Measurements from ENCODE around the gene HNF4A.

Gene HNF4A

DNA sequence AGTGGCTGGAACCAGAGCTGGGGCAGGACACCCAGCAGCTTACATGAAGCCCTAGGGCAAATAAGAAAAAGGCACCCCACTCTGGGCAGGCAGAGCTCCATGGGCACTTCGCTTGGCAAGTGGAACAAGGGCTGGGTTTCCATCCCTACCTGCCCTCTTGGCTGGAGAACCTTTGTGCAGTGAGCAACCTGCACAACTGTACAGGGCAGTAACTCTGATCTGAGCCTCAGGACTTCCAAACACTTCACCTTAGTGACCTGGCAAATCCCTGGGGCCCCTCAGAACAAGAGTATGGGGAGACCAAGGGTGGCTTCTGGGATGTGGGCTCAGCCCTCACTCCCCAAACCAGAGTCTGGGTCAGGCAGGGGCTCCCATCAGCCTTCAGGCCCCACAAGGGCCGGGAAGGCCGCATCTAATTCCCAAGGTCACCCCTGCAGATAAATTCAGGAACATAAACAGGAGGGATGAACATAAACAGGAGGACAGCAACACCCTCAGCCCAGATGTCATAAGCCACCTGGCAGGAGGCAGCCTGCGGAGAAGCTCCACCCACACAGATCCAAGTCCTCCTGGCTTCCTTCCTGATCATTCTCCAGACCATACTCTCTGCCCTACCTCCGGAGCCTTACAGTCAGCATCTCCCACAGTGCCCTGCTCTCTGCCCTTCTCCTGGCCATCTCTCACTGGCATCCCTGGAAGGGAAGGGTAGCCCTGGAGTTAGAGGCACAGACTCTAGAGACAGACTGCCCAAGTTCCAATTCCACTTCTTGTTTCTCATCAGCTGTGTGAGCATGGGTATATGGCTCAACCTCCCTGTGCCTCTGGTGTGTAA is 37.5 kb downstream of the HNF4A start:
- no peak for DNase-seq

DNA sequence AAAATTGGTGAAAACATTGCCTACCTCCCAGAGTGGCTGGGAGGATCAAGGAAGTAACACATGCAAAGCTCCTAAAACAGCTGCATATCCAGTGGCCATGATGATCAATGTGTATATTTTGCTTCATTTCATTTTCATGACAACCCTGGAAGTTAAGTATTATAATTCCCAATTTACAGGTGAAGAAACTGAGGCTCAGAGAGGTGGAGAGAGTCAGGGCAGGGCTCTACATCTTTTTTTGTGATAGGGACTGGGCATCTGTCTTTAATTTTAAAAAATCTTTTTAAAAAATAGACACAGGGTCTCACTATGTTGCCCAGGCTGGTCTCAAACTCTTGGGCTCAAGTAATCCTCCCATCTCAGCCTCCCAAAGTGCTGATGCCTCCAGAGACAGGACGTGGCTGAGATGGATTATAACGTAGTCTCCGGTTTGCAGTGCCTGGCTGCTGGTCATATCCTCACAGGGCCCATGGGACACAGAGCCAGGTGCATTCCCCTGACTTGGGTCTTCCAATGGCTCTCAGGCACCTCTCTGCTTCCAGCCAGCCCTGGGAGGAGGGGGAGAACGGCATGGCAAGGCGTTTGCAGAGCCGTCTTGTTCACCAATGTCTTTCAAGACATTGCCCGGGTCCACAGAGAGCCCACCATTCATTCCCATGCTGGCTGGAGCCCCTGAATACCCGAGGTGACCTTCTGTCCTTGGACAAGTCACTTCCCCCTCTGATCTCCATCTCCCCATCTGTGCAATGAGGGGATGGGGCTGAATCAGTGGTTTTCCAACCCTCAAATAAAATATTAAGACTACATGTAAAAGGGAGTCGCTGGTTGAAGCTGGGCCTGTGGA is 38.3 kb downstream of the HNF4A start:
- no peak for DNase-seq

DNA sequence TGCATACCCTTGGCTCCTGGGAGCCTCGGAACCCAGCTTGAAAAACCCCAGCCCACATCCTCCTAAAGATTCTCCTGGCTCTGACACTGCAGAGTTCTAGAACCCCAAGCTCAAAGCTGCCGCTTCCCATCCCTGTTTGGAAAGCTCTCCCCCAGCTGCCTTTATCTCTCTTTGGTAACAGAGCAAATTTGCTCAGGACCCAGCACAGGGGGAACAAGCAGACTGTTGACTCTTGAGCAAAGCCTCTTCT is 38.9 kb downstream of the HNF4A start:
- no peak for DNase-seq

DNA sequence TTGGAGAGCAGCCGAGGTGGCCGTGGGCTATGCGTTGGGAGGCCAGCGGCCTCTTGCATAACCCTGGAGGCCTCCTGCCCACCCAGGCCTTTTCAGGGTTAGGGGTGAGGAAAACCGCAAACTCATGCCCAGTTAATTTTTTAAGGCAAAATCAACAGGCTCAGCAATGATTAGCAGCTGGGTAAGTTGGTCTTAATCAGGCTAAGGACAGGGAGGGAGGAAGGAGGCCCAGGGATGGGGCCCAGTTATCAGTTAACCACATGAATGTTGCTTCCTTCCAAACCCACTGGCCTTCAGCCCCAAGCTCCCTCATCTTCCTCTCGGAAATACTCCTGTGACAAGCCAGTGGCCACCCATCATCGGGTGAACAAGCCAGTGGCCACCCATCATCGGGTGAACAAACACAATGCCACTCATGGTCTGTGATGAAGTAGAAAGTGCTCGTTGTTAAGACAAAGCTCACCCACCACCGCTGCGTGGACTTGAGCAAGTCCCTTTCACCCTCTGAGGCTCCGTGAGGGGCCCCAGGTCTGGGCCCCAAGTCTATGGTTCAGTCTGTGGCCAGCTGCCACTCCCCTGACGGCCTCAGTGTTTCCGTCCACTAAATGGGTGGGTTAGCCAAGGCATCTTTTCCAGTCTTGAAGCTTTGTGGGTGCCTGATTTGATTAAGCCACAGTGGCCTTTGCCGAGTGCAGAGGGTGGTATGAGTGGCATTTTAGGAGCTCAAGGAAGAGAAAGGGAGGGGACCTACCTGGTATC is 39.4 kb downstream of the HNF4A start:
- no peak for DNase-seq

DNA sequence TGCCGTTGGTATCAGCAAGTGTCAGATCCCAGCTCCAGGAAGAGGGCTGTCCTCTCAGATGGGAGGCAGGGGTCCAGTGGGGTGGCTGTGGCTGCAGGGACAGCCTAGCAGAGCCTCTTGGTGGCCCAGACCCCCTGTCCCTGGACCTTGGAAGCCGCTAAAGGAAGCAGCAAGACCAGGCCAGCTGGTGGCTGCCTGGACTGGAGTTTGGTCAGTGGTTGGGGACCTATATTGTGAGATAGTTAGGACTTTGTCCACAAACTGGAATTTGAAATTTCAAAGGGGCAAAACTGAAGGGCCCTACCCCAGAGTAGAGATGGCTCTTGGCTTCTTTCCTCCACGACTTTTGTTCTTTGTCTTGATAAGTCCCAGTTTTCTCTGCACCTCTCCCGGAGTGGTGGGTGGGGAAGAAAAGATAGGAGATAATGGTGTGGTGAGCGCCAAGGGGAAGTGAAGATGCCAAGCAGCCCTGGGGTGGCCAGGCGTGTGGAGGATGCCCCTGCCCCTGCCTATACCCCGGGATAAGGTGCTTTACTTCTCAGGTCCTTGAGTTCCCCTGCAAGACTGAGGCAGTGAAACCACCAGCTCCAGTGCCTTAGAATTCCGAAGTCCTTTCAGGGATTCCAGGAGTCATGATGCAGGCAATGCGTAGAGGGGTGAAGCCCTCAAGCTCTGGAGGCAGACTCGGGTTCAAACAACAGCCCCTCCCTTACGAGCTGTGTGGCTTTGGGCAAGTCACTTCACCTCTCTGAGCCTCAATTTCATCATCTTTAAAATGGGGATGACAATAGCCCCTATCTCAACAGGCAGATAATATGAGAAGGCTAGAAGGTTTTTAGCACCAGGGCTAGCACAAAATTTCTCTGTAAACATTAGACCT is 40.2 kb downstream of the HNF4A start:
- DNase-seq = no peak

DNA sequence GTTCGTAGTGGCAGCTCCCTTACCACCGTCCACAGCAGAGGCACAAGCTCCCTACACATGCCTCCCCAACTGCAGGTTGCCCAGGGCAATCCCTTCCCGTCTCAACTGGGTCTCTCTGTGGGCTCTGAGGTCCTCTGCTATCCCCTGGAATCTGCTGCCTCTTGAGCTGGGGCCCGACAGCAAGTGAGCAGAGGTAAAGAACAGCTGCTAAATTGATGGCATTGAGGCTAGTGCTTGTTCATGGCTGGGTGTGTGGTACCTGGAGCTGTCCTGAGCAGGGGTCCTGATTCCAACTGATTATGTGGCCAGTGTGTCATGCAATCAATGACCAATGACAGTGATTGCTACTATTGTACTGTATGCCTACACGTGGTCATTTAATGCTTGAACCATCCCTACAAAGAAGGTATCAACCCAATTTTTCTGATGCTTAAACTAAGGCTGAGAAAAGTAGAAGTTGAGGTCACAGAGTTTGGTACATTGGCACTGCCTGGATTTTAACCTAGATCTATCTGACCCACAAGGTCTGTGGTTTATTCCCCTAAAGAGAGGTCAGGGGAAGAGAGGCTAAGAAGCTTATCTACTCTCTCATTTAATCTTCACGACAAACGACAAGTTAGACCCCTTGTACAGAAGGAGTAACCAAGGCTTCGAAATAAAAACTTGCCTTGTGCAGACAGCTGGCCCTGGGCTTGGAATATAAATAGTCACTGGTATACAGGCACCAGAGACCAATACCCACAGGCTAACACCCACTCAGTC is 41.1 kb downstream of the HNF4A start:
- no peak for DNase-seq

DNA sequence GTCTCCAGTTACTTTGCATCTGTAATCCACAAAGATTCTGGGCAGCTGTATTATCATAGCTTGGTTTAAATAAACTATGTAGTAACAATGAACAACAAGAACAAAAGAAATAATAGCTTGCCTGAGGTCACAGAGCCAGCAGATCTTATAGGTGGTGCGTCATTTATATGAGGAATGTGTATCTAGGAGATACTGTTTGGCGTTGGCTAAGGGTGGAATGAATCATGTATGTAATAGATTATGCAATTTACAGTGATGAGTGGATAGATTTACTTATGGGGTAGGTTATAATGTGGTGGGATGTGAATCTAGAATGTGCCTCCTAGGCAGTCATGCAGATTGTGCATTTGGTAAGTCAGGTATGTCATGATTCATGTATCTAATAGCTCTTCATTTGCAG is 42.8 kb downstream of the HNF4A start:
- DNase-seq = no peak

DNA sequence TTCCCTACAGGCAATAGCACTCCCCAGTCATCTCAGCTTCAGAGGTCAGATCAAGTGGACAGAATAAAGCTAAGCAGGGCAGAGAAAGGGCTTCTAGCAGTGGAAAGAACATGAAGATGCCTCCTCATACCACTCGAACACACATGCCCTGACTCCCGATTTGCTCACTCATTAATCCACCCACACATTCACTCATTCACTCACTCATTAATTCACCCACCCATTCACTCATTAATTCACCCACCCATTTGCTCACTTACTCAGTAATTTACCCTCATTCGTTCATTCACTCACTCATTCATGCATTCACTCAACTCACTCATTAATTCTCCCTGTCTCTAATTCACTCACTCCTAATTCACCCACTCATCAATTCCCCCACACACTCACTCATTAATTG is 43.9 kb downstream of the HNF4A start:
- no peak for DNase-seq

DNA sequence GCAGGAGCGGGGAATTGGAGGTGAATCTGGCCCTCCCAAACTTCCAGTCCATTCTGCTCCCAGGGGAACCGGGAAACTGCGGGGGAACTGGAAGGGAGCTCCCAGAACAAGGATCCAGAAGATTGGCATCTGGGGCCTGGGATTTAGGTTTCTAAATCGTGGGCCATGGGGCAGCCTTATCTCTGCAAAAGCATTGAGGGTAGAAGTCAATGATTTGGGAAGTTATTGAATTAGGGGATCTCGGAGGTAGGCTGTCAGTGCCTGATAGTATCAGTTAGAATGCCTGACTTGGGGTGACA is 45.1 kb downstream of the HNF4A start:
- DNase-seq = no peak

DNA sequence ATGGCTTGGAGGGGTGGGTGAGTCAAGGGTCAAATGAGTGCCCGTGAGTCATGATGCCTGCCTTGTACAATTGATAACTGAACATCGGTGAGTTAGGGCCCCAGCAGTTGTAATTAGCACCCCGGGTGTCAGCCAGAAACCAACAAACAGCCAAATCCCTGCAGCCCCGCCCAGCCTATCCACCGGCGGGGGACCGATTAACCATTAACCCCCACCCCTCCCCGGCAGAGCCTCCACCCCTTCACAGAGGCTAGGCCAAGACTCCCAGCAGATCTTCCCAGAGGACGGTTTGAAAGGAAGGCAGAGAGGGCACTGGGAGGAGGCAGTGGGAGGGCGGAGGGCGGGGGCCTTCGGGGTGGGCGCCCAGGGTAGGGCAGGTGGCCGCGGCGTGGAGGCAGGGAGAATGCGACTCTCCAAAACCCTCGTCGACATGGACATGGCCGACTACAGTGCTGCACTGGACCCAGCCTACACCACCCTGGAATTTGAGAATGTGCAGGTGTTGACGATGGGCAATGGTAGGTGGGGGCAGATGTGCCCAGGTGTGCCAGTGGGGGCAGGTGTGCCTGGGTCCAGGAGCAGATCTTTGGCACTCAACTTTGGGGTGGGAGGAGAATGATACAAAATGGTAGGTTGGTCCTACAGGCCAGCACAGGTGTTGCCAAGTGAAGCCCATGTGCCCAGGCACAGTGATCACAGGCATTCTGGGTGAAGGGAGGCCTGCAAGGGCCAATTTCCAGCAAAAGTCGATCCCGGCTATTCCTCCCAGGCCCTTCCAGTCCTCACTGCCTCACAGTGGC is 45.7 kb downstream of the HNF4A start:
- DNase-seq = no peak

DNA sequence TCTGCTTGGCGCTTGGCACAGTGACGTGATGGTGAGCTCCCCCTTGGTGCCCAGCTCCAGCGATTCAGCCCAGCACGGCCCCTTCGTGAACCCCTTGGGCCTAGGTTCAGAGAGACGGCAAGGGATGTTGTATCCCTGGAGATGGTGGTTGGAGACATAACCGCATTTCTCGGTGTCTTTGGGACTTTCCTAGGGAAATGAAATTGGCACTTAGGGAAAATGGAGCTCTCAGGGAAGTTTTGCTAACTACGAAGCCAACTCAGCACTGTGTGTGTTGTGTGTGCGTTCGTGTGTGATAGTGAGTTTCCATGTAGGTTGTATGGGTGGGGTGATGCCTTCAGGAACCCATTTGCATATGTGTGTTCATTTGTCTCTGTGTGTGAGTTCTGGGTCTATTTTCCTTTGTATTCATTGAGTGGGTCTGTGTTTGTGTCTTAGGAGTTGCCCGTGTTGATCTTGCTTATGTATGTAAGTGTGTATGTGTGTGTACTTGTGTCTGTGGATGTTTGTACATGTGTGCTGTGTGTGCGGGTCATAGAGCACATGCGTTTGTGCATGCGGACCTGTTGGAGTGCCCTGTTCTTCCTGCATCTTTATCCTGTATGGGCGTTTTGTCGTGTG is 46.4 kb downstream of the HNF4A start:
- DNase-seq = no peak

DNA sequence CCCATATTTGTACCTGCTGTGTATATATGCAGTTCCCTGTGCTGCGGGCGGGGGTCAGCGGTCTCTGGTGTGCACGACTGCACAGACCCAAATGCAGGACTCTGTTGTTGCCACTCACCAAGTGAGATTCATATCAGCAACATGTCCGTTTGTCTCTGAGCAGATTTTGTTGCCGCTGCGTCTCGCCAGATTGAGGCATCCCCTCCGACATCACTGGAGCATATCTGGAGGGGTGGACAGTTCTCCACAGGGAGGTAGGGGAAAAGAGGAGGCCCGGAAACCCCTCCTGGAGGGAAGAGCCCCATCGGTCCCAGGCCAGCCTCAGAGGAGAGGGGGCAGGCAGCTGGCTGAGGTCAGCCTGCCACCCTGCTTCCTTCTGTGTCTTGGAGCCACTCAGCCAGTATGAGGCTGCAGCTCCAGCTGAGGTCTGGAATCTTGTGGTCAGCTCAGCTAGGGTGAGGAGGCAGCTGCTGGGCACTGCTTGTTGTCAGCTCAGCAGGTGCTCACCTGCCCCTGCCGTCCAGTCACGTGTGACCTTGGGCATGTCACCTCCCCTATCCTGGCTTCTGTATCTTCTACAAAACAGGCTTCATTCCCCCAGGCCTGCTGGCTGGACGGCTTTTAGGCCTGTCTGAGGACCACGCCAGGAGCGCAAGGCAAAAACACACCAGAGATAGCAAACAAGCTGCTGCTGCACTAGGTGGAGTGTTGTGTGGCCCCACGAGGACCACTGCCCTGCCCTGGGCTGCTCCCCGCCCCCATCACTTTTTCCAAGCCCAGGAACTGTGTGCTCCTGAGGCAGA is 47.1 kb downstream of the HNF4A start:
- DNase-seq = no peak

DNA sequence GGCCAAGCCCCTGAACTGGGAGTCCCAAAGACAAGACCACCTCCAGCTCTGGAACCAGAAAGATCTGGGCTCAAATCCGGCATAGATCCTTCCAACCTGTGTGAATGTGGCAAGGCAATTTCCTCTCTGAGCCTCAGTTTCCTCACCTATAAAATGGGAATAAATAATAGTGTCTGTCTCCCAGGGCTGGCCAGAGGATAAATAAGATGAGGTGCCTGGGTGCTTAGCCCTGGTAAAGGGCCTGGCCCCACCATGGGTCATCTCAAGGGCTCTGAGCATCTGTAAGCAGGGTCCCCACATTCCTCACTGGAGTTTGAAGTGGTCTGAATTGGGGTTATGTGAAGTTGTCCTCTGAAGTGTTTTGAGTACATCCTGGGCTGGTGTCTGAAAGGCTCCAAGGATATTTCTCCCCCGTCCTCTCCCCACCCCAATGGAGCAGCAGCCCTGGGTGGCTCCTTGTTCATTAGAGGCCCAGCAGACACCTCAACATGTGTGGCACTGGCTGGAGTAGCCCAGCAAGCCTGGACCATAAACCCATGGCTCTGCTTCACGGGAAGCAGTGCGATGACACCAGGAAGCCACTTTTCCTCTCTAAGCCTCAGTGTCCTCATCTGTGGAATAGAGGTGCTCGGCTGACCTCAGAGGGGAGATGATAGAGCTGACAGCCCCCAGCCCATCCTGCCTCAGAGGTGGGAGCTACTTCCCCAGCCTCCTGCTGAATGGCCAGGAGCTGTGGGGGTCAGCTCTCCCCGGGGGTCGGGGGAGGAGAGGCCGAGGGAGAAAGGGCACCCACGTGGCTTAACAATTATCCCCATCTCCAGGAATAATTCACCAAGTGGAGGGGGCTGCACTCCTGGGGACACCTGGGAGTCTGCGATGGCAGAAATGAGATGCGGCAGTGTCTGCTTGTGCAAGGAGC is 48.0 kb downstream of the HNF4A start:
- DNase-seq = no peak

DNA sequence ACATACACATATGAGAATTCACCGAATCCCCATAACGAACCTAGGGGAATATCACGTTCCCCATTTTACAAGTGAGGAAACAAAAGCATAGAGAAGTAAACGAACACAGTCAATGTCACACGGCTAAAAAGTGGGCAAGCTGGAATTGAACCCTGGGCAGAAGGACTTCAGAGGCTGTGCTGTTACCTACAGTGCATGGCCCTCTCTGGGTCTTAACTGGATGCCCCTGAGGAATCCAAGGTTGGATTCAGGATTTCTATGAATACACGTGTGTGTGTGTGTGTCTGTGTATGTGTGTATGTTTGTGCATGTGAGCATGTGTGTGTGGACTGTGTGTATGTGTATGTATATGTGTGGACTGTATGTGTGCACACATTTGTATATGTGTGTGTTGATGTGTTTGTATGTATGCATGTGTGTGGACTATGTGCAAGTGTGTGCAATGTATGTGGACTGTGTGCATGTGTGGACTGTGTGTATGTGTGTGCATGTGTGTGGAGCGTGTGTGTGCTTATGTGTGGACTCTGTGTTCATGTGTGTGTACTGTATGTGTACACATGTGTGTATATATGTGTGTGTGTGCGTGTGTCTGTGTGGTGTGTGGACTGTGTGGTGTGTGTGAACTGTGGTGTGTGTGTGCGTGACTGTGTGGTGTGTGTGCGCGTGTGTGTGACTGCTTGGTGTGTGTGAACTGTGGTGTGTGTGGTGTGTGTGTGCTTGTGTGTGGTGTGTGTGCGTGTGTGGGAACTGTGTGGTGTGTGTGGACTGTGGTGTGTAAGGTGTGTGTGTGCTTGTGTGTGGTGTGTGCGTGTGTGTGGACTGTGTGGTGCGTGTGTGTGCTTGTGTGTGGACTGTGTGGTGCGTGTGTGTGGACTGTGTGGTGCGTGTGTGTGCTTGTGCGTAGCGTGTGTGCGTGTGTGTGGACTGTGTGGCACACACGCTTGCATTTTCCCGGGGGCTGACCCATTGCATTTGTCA is 49.0 kb downstream of the HNF4A start:
- DNase-seq = no peak

DNA sequence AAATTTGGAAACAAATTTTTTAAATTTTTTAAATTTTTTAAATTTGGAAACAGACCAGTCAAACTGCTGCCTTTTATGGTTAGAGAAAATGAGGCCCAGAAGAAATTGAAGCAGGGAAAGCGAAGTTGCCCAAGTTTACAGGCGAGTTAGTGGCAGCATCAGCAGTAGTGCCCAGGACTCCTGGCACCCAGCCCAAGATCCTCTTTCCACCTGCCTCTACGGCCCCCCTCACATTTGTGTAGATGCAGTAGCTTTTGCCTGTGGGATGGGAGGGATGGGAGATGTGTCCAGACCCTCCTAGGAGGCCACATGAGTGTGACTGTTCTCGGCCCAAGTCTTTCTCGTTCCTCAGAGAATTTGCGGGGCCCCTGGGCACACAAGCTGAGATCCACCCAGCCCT is 49.8 kb downstream of the HNF4A start:
- DNase-seq = no peak

DNA sequence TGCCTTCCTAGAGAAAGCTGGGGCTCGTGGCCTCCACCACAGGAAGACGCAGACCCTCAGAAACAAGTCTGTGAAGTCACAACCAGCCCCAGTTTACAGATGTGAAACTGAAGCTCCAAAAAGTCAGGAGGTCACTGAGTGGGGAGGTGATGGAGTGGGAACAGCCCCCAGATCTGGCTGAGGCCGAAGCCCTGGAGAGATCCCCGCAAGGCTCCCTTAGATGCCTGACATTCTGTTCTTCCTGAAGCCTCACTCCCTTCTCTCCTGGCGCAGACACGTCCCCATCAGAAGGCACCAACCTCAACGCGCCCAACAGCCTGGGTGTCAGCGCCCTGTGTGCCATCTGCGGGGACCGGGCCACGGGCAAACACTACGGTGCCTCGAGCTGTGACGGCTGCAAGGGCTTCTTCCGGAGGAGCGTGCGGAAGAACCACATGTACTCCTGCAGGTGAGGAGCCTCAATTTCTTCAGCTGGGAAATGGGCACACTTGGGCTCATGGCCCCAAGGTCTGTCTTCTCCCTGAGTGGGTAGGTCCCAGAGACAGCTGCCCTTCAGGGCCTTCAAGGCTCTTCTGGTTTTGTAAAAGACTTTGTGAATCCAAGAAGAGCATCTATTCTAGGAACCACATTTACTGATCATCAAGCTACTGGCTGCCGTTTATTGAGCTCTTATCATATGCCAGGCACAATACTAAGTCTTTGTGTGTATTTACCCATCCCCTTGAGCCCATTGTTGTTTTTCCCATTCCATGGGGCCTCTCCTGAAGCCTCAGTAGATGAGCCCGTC is 50.5 kb downstream of the HNF4A start:
- DNase-seq = no peak
